ENCODE results near the gene DNAJC18.

The DNAJC18 gene

DNA sequence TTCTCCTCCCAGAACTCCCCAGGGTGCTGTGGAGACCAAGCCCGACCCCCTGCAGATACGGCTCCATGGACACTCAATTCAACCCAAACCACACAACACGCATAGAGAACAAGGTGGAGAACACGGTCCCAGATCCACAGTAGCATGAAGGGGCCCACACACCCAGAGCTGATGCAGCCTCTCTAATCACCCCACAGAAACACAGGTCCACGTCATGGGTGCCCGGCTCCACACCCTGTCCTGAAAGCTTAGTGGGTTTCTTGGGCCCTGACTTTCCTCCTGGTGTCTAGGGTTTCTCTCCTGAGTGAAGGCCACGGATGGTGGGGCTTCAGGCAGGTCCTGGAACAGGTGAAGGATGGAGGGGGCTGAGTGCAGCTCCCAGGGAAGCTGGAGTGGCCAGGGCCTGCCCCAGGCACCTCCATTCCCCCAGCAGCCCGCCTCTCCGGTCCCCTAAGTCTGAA lies 54.7 kb downstream of the DNAJC18 start:
- DNase-seq (ENCODE audit: low read depth, low spot score): no peak
- no peak overlapping the region for H3K9ac ChIP-seq (ENCODE audit: insufficient read length)
- no peak overlapping the region for H3K4me3 ChIP-seq
- no peaks in the 10 kb centered on the region for H3K9me3 ChIP-seq (ENCODE audit: low read depth, low read length)
- no peaks in the 10 kb centered on the region for H3K36me3 ChIP-seq (ENCODE audit: insufficient read depth, low read length)
- TF ChIP-seq EZH2 (IDR thresholded peaks at IDR 0.05): no peak
- no peak for TF ChIP-seq FOXP2 (optimal IDR thresholded peaks at IDR 0.05; ENCODE audit: control extremely low read depth, extremely low read length, insufficient read depth)
- no peak for TF ChIP-seq POLR2AphosphoS5 (IDR thresholded peaks at IDR 0.05; ENCODE audit: borderline replicate concordance, low read depth, low read length)
- no peak overlapping the region for H3K27ac ChIP-seq

DNA sequence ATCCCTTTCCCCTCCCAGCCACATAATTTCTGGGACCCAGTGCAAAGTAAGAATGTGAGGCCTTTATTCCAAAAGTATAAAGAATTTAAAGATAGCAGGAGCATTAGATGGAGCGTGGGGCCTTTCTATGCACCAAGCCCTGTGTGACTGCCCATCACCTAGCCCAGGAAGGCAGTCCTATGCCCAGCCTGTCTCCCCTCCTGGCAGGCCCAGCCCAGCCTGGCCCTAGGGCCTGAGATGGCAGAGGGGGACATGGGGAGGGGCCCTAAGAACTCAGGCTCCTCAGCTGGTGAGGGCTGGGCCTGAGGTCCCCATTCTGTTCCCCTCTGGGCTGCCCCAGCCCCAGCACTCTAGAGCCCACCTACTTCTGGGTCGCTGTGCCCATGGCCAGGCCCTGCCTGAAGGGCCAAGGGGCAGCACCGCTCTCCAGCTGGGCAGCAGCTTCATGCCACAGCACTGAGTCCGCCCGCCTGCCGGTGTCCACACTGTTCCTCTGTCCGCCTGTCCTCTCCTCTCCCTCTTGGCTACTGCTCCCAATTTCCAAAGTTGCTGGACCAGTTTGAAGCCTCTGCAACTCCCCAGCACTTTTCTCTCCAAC lies 55.2 kb downstream of the DNAJC18 start:
- no peaks in the 10 kb centered on the region for H3K9me3 ChIP-seq (ENCODE audit: low read depth, low read length)
- TF ChIP-seq FOXP2 (optimal IDR thresholded peaks at IDR 0.05; ENCODE audit: control extremely low read depth, extremely low read length, insufficient read depth) (no peak), POLR2AphosphoS5 (IDR thresholded peaks at IDR 0.05; ENCODE audit: borderline replicate concordance, low read depth, low read length) (no peak), EZH2 (IDR thresholded peaks at IDR 0.05) (no peak)
- no peak for DNase-seq (ENCODE audit: low read depth, low spot score)
- H3K27ac ChIP-seq: no peak overlapping the region
- H3K36me3 ChIP-seq (ENCODE audit: insufficient read depth, low read length): no peaks in the 10 kb centered on the region
- no peak overlapping the region for H3K4me3 ChIP-seq
- H3K9ac ChIP-seq (ENCODE audit: insufficient read length): no peak overlapping the region

DNA sequence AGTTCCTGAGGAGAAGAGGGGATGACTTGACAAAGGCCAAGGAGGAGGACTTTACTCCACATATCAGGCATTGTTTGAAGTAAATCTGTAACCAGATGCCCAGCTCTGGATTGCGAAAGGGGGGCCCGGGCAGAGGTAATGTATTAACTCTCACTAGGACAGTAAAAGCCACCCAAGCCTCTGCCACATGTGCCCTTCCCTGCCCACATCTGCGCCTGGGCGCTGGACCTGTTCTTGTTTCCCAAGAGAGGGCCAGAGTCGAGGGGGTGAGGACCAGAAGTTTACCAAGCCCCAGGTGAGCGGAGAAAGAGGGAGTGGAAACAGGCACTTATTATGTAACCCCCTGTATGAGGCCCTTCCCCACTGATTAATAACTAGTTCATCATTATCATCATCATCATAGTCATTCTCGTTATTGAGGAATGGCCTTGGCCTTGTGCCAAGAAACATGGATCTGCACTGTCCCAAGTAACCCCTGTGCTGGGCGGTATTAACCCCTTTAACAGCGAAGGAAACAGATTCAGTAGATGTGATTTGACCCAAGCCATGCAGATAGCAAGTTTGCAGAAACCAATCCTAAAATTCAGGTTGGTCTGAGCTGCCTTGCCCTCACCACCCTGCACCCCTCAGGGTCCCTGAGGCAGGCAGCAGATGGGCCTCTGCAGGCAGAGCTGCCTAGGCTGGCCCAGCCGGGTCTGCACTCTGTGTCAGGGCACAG lies 55.9 kb downstream of the DNAJC18 start, which contains the start of gene SLC23A1:
Gene SLC23A1, minus strand, starts transcription at position 23 of the 718 bp plus-strand sequence. CDS start 44 bp downstream, outside the sequence.
- DNase-seq (ENCODE audit: low read depth, low spot score): no peak
- Histone ChIP-seq H3K27ac (no peak within 1 kb of the TSS), H3K9ac (ENCODE audit: insufficient read length) (no peak within 1 kb of the TSS), H3K9me3 (ENCODE audit: low read depth, low read length) (no peaks in the 10 kb centered on the region), H3K36me3 (ENCODE audit: insufficient read depth, low read length) (no peaks in the 10 kb centered on the region), H3K4me3 (no peak within 1 kb of the TSS)
- TF ChIP-seq EZH2 (IDR thresholded peaks at IDR 0.05): no peak

GRCh38 chr5:139382807-139383206 lies 56.5 kb downstream of the DNAJC18 start:
- Histone ChIP-seq H3K27ac (no peak overlapping the region), H3K36me3 (ENCODE audit: insufficient read depth, low read length) (no peaks in the 10 kb centered on the region), H3K4me3 (no peak overlapping the region), H3K9ac (ENCODE audit: insufficient read length) (no peak overlapping the region), H3K9me3 (ENCODE audit: low read depth, low read length) (no peaks in the 10 kb centered on the region)
- DNase-seq (ENCODE audit: low read depth, low spot score): no peak
- TF ChIP-seq EZH2 (IDR thresholded peaks at IDR 0.05) (no peak), POLR2AphosphoS5 (IDR thresholded peaks at IDR 0.05; ENCODE audit: borderline replicate concordance, low read depth, low read length) (no peak)

- Histone ChIP-seq H3K9me3 (ENCODE audit: low read depth, low read length) (no peaks in the 10 kb centered on the region), H3K4me3 (no peak overlapping the region), H3K36me3 (ENCODE audit: insufficient read depth, low read length) (no peaks in the 10 kb centered on the region), H3K9ac (ENCODE audit: insufficient read length) (no peak overlapping the region), H3K27ac (no peak overlapping the region)
- TF ChIP-seq FOXP2 (optimal IDR thresholded peaks at IDR 0.05; ENCODE audit: control extremely low read depth, extremely low read length, insufficient read depth) (no peak), EZH2 (IDR thresholded peaks at IDR 0.05) (no peak), POLR2AphosphoS5 (IDR thresholded peaks at IDR 0.05; ENCODE audit: borderline replicate concordance, low read depth, low read length) (no peak)
- DNase-seq (ENCODE audit: low read depth, low spot score): no peak
Observed at GRCh38 chr5:139381837-139382761, 57.2 kb downstream of the DNAJC18 start.

GRCh38 chr5:139379626-139380449 lies 59.5 kb downstream of the DNAJC18 start:
- H3K9me3 ChIP-seq (ENCODE audit: low read depth, low read length): no peaks in the 10 kb centered on the region
- H3K27ac ChIP-seq: no peak overlapping the region

GRCh38 chr5:139378941-139379361 lies 60.4 kb downstream of the DNAJC18 start:
- H3K9ac ChIP-seq (ENCODE audit: insufficient read length): no peak overlapping the region
- no peak overlapping the region for H3K4me3 ChIP-seq
- no peak overlapping the region for H3K27ac ChIP-seq
- no peak for DNase-seq (ENCODE audit: low read depth, low spot score)
- TF ChIP-seq EZH2 (IDR thresholded peaks at IDR 0.05): no peak
- TF ChIP-seq POLR2AphosphoS5 (IDR thresholded peaks at IDR 0.05; ENCODE audit: borderline replicate concordance, low read depth, low read length): no peak
- no peak for TF ChIP-seq FOXP2 (optimal IDR thresholded peaks at IDR 0.05; ENCODE audit: control extremely low read depth, extremely low read length, insufficient read depth)
- no peaks in the 10 kb centered on the region for H3K9me3 ChIP-seq (ENCODE audit: low read depth, low read length)
- no peaks in the 10 kb centered on the region for H3K36me3 ChIP-seq (ENCODE audit: insufficient read depth, low read length)

More at GRCh38 chr5:139379626-139380449, 59.5 kb downstream of the DNAJC18 start:
- Histone ChIP-seq H3K36me3 (ENCODE audit: insufficient read depth, low read length) (no peaks in the 10 kb centered on the region), H3K4me3 (no peak overlapping the region), H3K9ac (ENCODE audit: insufficient read length) (no peak overlapping the region)
- no peak for DNase-seq (ENCODE audit: low read depth, low spot score)
- TF ChIP-seq POLR2AphosphoS5 (IDR thresholded peaks at IDR 0.05; ENCODE audit: borderline replicate concordance, low read depth, low read length) (no peak), FOXP2 (optimal IDR thresholded peaks at IDR 0.05; ENCODE audit: control extremely low read depth, extremely low read length, insufficient read depth) (no peak), EZH2 (IDR thresholded peaks at IDR 0.05) (no peak)

All from SK-N-MC (cell line).